ENCODE data around the gene RECK.
"Not testable (repeated sequence)": the region's sequence is repeated elsewhere in the genome, so short reads cannot be mapped to it uniquely, and the experiment has no call there.

Gene RECK

DNA sequence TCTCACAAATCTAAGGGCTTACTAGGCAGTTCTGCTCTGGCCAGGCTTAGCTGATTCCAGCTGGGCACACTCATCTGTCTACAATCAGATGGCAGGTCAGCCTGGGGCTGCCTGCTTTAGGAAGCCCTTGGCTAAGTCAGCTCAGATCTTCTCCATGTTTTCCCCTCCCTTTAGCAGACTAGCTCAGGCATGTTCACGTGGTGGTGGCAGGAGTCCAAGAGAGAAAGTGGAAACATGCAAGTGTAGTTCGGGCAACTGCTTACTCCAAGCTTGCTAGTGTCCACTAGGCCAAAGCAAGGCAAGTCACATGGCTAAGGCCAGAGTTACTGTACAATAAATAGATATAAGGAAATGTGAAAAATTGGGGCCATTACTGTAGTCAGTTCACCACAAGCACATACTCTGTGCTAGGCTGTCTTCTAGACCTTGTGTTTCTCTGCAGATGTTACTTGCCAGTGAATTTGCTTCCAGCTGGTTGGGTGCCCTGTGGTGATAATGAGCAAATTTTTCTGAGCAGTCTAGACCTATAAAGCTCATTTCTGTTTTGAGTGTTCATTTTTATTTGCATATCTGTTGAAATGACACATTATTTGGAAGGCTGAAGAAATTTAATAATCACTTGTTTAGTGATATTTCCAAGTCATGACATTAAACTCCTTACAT, 38.3 kb downstream of the RECK start:
- DNase-seq, result peak; percentile 68

DNA sequence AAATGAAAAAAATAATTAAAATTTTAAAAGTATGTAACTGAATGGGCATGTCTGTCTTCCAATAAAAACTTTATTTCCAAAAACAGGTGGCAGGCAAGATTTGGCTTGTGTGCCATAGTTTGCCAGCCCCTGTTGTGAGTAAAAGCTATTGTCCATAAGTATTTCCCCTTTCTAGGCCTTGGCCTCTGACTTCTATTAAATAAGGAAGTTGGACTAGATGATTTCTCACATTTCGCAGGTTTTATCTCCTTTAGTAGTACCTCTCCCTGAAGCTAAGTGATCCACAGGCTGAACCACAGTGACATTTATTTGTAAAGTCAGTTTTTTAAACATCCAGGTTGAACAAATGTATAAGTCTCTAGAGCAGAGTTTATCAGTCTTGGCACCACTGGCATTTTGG, 41.3 kb downstream of the RECK start:
- DNase-seq, result no peak

DNA sequence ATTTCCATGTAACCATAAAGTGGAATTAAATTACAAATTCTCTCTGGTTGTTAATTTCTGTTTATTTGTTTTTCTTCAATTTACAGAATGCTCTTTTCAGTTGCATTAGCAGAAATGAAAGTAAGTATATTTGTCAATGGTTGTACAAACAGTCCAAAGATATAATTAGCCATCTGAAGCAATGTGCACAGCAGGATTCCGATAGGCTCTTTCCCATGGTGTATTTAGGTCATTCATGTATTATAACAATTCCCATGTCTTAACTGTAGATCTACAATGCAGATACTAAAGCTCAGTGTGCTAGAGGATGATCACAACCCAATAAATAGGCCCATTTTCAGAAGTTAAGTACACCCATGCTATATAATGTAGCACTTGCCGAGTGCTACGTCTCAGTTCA, 43.8 kb downstream of the RECK start:
- DNase-seq, result no peak

DNA sequence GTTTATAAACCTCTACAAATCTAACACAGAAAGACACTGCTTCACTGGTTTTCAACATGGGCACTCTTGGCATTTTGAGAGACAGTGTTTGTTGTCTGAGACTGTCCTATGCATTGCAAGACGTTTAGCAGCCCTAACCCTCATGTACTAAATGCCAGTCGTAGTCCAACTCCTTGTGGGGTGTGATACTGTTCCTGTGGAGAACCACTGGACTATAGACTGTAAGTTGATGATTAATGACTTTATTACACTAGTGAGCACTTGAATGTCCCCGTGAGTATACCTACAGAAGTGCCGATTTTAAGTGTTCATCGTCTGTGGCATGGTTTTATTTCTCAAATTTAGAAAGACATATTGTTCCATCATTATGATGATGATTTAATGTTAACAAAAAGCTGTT, 46.2 kb downstream of the RECK start:
- DNase-seq, result no peak

DNA sequence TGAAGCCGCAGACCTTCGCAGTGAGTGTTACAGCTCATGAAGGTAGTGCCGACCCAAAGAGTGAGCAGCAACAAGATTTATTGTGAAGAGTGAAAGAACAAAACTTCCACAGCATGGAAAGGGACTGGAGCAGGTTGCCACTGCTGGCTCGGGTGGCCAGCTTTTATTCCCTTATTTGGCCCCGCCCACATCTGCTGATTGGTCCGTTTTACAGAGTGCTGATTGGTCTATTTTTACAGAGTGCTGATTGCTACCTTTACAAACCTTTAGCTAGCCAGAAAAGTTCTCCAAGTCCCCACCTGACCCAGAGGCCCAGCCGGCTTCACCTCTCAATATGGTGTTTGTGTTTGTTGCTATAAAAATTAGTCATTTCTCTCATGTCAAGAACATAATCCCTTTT, 49.7 kb downstream of the RECK start:
- DNase-seq, result no peak

DNA sequence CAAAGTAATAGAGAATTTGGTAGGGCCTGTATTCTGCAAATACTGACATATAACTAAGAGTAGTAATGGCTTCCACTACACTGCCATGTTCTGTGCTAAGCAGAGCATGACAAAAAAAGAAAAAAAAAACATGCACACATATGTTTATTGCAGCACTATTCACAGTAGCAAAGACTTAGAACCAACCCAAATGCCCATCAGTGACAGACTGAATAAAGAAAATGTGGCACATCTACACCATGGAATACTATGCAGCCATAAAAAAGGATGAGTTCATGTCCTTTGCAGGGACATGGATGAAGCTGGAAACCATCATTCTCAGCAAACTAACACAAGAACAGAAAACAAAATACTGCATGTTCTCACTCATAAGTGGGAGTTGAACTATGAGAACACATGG, 50.3 kb downstream of the RECK start:
- DNase-seq, result not testable (repeated sequence)

DNA sequence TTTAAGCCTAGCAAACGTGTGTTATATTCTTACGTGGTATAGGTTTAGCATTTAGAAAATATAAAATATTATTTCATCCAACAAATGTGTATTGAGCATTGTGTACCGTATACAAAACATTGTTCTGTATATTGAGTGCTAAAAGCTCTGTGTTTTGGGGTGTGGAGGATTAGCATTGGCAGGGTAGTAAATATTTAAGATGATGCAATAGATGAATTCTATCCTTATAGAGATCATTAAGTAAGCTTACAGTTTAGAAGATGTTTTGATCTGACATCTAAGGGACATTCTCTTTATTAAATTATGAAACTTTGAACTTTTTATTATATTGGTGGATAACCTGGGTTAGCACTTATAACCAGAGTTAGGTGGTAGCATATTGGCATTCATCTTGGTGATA, 51.3 kb downstream of the RECK start:
- DNase-seq, result no peak

DNA sequence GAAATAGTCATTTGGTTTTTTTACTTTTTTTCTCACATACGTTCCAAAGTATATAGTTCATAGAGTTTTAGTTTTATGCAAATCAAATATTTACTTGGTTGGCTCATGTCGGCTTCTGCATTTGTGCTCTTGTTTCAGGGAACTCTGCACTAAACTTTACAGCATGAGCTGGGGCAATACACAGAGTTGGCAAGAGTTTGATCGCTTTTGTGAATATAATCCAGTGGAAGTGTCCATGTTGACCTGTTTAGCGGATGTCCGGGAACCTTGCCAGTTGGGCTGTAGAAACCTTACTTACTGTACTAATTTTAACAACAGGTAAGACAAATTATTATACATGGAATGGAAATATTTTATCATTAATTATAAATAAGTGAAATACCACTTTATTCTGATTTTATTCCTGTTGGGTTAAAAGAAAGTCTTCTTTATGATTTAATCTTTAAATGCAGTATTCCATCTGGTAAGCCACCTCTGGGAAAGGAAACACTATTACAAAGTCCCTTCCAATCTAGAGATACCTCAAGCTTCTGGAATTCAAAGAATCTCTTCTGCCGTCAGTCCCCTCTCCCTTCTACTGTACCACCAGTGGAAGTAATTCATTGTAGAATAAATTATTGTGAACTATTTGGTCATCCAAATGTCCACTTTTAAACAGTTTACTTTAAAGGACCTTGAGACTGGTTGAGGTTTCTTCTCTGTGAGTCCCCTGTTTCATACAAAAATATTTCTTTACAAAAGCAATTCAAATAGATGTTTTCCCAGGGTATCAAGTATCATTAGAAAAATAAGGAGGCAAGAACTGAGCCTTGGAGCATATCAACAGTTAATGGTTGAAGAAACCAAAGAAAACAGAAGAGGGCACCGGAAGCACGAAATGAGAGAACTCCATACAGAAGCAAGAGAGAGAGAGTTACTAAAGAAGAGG, 54.6 kb downstream of the RECK start:
- no peak for DNase-seq

DNA sequence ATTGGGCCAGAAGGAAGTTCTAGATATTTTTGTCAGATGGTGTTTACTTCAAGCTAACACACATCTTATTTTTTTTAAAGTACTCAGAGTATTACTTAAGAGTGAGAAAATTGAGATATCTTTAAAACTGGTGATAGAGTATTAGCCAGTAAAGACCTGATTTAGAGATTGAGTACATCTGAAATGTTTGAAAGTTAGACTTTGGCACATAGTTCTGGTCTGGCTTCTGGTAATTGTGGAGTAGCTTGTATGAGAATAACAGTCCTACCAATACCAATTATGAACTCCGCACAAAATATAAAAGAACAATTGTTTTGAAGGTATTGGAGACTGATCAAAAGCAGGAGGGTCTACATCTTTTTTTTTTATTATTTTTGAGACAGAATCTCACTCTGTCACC, 55.3 kb downstream of the RECK start:
- DNase-seq, result no peak

DNA sequence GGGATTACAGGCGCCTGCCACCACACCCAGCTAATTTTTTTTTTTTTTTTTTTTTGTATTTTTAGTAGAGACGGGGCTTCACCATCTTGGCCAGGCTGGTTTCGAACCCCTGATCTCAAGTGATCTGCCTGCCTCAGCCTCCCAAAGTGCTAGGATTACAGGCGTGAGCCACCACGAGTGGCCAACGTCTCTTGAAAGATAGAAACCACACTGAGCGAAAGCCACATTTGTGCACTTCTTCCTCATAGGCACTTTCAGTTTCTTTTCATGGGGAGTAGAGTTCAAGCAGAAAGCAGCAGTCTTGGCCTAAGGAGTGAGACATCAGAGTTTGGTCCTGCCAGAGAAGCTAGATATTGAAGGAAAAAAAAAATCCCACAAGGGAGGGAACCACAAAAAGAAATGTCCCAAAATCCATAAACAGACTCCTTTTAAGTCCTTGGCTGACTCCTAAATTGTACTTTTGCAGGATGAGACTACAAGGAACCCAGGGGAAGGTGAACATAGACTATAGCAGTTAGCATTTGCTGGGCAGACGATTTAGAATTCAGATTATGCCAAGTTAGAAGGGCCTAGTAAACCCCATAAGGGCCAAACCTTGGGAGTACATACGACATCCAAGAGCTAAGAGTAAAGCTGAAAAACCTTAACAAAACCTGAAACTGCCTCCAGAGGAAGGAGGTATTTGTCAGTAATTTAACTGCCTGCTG, 55.9 kb downstream of the RECK start:
- DNase-seq, result no peak

DNA sequence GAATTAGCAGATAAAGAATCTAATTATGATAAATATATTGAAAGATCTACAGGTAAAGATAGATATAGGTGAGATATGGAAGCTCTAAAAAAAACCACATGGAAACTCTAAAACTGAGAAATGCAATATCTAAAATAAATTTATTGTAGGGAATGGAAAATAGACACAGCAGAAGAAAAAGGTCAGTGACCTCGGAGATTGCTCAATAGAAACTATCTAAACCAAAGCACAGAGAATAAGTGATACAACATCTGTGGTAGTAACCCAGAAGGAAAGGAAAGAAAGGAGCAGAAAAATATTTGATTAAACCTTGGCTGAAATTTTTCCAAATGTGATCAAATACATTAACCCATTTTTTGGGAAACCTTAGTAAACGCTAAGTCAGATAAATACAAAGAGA, 56.7 kb downstream of the RECK start:
- DNase-seq, result no peak

DNA sequence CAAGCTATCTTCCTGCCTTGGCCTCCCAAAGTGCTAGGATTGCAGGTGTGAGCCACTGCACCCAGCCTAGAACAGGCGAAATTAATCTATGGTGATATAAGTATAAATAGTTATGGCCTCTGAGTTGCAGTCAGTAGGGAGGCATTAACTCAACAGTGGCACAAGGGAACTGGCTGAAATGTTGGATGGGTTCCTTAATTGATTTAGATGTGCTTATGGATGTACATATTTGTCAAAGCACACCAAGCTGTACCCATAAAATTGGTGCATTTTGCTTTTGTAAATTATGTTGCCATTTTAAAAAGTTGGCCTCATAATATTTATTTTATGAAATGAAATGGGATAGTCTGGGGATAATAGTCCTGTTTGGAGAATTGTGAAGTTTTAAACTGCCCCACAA, 63.0 kb downstream of the RECK start:
- no peak for DNase-seq

DNA sequence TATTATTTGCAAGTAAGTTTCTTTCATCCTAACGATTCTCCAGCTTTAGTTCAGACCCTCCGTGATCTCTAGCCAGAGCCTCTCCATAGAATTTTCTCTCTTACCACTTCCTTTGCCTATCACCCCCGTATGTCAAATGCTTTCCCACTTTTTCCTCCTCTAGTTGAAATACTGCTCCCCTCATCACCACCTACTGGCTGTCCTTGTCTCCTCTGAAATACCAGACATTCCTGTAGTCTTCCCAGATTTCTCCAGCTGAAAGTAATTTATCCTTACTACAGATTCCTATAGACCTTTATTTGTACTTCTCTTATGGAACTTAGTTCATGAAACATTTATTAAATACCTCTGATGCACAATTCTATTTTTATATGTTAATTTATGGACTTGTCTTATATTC, 63.8 kb downstream of the RECK start:
- no peak for DNase-seq

DNA sequence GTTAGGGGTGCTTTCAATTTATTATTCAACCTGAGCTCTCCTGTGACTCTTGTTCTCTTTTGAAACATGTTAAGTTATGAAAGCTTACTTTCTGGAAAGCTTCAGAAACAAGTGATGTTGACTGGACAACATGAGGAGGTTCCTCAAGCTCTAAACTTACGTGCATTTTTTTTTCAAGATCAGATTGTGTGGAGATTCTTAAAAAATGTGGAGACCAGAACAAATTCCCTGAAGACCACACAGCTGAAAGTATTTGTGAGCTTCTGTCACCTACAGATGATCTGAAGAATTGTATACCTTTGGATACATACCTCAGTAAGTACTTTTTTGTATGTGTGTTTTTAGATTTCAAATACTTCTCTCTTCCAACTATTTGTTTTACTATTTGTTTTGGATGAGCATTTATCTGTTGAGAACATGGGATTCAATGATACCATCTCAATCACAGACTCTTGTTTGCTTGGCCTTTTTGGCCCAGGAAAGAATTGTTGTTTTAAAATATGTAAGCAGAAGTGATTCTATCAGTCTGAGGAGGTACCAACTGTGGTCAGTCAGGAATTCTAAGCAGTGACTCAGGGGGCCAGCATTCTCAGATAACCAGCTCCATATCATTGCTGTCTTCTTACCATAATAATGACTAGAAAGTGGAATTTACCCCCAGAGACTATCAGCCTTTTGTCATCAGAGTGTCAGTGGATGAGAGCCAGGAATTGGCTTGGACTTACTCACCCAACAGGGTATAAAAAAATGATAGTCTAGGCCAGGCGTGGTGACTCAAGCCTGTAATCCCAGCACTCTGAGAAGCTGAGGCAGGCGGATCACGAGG, 65.4 kb downstream of the RECK start:
- DNase-seq, result no peak

DNA sequence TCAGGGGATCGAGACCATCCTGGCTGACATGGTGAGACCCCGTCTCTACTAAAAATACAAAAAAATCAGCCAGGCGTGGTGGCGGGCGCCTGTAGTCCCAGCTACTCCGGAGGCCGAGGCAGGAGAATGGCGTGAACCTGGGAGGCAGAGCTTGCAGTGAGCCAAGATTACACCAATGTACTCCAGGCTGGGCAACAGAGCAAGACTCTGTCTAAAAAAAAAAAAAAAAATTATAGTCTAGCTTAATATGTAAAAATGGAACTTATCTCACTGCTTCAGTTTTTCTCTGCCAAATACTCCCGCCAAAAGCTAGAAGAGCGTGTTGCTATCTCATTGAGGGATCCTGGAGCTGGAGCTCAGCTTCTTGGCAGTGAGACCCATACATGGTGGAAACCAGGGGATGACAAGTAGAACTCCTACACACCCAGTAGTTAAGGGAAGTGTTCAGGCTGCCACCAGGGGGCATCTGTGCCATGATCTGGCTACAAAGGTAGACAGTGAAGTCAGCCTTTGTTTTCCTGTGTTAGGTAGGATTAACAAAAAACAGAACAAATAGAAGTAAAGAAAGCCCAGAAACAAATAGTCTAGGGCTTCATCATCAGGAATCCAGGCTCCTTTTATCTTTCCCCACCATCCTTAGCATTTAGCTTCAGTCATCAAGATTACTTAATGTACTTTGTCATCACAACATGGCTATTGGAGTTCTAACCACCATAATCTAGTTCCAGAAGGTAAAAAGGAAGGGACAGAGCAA, 66.2 kb downstream of the RECK start:
- peak; percentile 47 for DNase-seq

DNA sequence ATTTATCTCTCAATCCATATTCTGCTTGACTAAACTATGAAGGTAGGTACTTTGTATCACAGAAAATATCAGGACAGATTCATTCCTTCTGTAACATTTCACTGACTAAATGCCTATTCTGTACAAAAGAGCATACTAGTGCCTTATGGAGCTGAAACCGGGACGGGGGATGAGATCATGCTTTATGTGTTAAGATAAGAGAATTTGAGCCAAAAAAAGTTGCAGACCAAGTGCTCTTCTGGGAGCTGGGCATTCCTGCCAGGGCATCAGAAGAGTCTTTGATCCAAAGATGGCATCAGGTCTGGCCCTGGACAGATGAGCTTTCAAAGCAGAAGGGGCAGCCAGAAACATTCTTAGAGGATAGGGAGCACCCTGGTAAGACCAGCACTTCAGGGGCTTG, 72.4 kb downstream of the RECK start:
- no peak for DNase-seq

DNA sequence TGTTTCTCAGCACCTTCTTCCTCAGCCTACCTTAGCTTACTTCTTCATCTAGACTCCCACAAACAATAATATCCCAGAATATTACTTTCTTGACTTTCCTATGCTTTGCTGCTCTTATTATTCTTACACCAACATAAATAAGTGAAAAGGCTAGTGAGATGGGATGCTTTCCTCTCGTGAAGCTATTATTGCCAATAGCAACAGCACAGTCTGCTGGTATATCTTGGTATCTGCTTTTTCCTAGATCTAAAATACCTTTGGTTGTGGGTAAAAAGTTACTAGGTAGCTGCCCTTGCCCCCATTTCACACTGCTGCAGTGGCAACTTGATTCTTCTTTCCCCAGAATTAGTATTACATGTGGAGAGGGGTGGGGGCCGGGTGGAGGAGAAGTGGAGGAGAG, 73.7 kb downstream of the RECK start:
- no peak for DNase-seq

DNA sequence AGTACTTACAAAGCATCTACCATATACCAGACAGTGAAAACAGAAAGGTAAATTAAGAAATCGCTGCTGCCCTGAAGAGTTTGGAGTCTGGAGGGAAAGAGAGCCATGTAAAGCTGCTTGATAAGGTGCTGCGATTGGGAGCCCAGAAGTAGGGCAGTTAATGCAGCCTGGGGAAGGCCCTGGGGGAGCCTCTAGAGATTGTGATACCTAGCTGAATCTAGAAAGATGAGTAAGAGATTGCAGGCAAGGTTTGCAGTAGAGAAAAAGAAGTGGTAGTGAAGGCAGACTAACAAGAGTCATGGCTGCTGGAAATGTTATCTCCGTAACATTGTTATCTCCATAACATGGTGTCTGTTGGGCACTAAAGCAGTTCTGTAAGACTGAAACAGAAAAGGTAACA, 75.8 kb downstream of the RECK start:
- DNase-seq, result no peak

DNA sequence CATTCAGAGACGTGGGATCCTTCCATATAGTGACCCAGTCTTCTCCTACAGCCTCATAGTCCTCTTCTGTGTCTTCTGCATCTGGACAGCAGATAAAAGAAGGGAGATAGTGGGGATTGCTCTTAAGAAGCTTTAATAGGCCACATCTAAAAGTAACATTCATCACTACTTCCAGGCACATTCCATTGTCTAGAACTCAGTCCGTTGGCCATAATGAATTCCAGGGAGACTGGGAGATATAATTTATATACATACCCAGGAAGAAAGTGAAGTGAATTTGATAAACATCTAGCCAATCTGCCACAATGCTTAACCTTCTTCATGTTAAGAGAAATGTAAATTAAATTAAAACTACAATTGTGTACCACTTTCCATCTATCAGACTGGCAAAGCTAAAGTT, 77.3 kb downstream of the RECK start:
- DNase-seq, result no peak

DNA sequence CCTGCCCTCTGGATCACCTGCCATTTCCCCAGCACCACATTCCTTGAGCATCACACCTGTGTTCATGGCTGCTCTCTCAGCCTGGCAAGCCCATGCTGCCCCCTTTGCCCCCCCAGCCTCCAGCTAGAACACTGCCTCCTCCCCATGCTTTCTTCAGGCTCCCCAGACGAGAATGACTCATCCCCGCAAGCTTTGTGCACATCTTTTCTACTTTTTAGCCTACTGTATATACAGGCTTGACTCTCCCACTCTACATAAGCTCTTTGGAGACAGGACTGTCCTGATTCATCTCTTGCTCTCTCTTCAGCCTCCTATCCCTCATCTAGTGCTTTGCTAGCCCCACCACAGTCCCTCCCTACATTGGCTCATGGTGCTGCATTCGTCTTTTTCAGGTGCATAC, 79.9 kb downstream of the RECK start:
- DNase-seq, result no peak

DNA sequence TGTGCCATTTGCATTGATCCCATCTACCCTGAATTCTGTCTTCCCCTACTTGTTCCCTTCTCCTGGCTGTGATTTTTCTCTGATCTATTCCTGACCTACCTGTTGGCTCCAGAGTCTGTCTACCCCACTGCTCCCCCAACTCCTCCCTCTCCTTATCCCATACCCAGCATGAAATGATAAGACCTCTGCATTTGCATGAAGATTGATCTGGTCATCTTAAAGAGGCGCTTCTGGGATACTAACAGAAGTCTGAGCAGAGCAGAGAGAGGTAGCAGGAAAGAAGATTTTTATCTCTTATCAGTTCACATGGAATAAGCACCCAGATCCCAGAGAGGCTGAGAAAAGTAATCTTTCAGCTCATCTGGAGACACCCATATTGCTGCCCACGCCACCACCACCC, 81.5 kb downstream of the RECK start:
- DNase-seq, result no peak

DNA sequence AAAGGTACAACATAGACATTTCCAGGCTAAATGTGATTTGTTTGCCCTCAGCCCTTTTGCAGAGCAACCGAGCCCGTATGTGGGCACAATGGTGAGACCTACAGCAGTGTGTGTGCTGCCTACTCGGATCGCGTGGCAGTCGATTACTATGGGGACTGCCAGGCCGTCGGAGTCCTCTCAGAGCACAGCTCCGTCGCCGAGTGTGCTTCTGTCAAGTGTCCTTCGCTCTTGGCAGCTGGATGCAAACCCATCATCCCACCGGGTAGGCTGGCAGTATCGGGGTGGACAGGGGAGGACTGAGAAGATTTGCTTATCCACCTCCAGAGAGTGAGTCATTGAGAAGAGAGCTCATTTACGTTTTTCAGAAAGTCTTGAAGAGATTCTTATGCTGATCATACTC, 82.0 kb downstream of the RECK start:
- no peak for DNase-seq
